Hepatocyte (in vitro differentiated cells): ENCODE measurements around the gene POMP. TPM values are rescaled to one million over a fixed set of nuclear protein-coding genes. Genes with fewer than 3 reads are reported as not detected.

Experiments
- DNase-seq: peaks from one replicate; pipeline ENCODE4 v3.0.0-alpha.2; 2016; ENCODE audit warnings: low spot score
- H2AFZ ChIP-seq: fragments of 200-600 bp; sonication (generic); 2 replicates; pipeline ENCODE4 v1.6.0; 2016; ENCODE audit warnings: antibody characterized with exemption, mild to moderate bottlenecking
- H3K27ac ChIP-seq: fragments of 200-600 bp; sonication (generic); 2 replicates; pipeline ENCODE4 v1.5.1; 2016; ENCODE audit warnings: mild to moderate bottlenecking
- H3K27me3 ChIP-seq: fragments of 200-600 bp; sonication (generic); 2 replicates; pipeline ENCODE4 v1.6.1; 2016
- H3K36me3 ChIP-seq: fragments of 200-600 bp; sonication (generic); replicated peaks from 2 replicates; pipeline ENCODE4 v1.5.1; 2016; ENCODE audit warnings: low read depth; ENCODE audit not compliant: insufficient read depth
- H3K4me1 ChIP-seq: fragments of 200-600 bp; sonication (generic); 2 replicates; pipeline ENCODE4 v1.5.1; 2016; ENCODE audit warnings: mild to moderate bottlenecking, moderate library complexity; ENCODE audit not compliant: insufficient read depth
- H3K4me2 ChIP-seq: fragments of 200-600 bp; sonication (generic); 2 replicates; pipeline ENCODE4 v1.6.0; 2016
- H3K4me3 ChIP-seq: fragments of 200-600 bp; sonication (generic); 2 replicates; pipeline ENCODE4 v1.5.1; 2016; ENCODE audit warnings: mild to moderate bottlenecking
- H3K79me2 ChIP-seq: fragments of 200-600 bp; sonication (generic); 2 replicates; pipeline ENCODE4 v1.6.0; 2017; ENCODE audit warnings: mild to moderate bottlenecking
- H3K9me2 ChIP-seq: fragments of 200-600 bp; sonication (generic); replicated peaks from 2 replicates; pipeline ENCODE4 v1.6.0; 2017; ENCODE audit warnings: mild to moderate bottlenecking; ENCODE audit not compliant: insufficient read depth
- H3K9me3 ChIP-seq: fragments of 200-600 bp; sonication (generic); 2 replicates; pipeline ENCODE4 v1.5.1; 2016; ENCODE audit warnings: low read depth, mild to moderate bottlenecking
- H4K20me1 ChIP-seq: fragments of 200-600 bp; sonication (generic); 2 replicates; pipeline ENCODE4 v1.6.0; 2016; ENCODE audit warnings: mild to moderate bottlenecking; ENCODE audit not compliant: insufficient read depth, poor library complexity, severe bottlenecking
- EZH2 ChIP-seq: fragments of 200-600 bp; sonication (generic); IDR thresholded peaks from 2 replicates; pipeline ENCODE4 v1.6.1; 2016; ENCODE audit warnings: antibody characterized with exemption, mild to moderate bottlenecking, borderline replicate concordance
- EZH2phosphoT487 ChIP-seq: fragments of 200-600 bp; sonication (generic); IDR thresholded peaks from one replicate; pipeline ENCODE4 v1.6.1; 2018; ENCODE audit warnings: antibody characterized with exemption, mild to moderate bottlenecking, low read depth, moderate library complexity; ENCODE audit not compliant: unreplicated experiment, severe bottlenecking
- WGBS: methylation state at CpG from one replicate; pipeline ENCODE4 v1.1.6; 2016; ENCODE audit warnings: low lambda C conversion rate; ENCODE audit errors: missing lambda C conversion rate; 5-methylcytosine and 5-hydroxymethylcytosine counted together
- polyA plus RNA-seq: library from polyadenylated mRNA; unstranded; fragments of >200 nt; fragmentation: Nextera tagmentation; extraction: Ambion mirVana; gene quantifications from 2 replicates; pipeline ENCODE4 v1.2.1, GENCODE V29; 2016
- total RNA-seq: library from RNA; depleted of rRNA; stranded (reverse); fragments of >200 nt; gene quantifications from 2 replicates; pipeline ENCODE4 v1.2.3, GENCODE V29; 2014
- TF ChIP-seq, protein P1 (sequence below): fragments of 200-600 bp; sonication (generic); IDR thresholded peaks from 2 replicates; pipeline ENCODE4 v1.5.1; 2016; ENCODE audit warnings: antibody characterized with exemption, mild to moderate bottlenecking; ENCODE audit not compliant: poor library complexity

The POMP gene
- total and polyA plus RNA-seq, 2 experiments from 2014 or later: 88.1 to 198 TPM

DNA sequence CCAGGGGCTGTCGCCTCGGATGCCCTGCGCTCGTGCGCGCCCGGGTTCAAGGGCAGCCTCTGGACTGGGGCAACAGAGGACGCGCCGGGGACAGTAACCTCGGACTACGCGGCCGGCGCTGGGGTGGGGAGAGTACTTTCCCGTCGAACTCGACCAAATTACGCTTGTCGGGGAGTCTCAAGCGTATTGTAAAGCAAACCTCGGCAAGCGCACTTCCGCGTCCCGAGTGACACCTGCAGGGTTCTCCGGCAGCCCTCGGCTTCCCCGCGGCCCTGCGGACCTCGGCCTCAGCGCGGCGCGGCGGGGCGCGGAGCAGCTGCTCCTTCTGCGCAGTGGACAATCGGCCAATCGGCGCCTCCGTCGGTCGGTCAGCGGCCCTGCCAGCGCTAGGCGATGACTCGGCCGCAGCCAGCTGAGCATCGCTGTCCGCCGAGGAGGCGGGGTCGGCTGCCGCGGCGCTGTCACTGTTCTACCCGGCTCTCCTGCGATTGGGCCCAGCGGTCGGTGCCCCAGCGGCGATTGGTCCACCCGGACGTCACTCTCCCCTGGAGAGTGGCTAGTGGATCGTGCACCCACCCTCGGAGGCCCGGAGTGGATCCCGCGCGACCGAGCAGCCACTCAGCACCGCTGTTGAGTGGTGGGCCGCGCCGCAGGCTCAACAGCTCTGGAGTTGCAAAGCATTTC, 59.8 kb downstream of the POMP start, which contains the start of gene SLC46A3:
Gene SLC46A3 (minus strand): TSS at position 428 of the 684 bp plus-strand sequence. CDS start 972 bp downstream, outside the sequence.
- H3K27ac ChIP-seq: peak within 1 kb of the TSS; percentile 74
- no peaks in the 10 kb centered on the region for H3K27me3 ChIP-seq
- no peaks in the 10 kb centered on the region for H4K20me1 ChIP-seq
- H3K36me3 ChIP-seq: no peaks in the 10 kb centered on the region
- peak within 1 kb of the TSS; percentile 89 for H3K4me2 ChIP-seq
- no peaks in the 10 kb centered on the region for H3K9me3 ChIP-seq
- no peaks in the 10 kb centered on the region for H3K9me2 ChIP-seq
- H2AFZ ChIP-seq: peak within 1 kb of the TSS; percentile 85
- WGBS: 1% methylated on average over 75 of the region's 78 CpGs
- peaks cover 3% of the 10 kb centered on the region for H3K79me2 ChIP-seq
- peak; percentile 95 for DNase-seq
- peaks cover 6% of the 10 kb centered on the region for H3K4me1 ChIP-seq
- TF ChIP-seq, protein P1, sequence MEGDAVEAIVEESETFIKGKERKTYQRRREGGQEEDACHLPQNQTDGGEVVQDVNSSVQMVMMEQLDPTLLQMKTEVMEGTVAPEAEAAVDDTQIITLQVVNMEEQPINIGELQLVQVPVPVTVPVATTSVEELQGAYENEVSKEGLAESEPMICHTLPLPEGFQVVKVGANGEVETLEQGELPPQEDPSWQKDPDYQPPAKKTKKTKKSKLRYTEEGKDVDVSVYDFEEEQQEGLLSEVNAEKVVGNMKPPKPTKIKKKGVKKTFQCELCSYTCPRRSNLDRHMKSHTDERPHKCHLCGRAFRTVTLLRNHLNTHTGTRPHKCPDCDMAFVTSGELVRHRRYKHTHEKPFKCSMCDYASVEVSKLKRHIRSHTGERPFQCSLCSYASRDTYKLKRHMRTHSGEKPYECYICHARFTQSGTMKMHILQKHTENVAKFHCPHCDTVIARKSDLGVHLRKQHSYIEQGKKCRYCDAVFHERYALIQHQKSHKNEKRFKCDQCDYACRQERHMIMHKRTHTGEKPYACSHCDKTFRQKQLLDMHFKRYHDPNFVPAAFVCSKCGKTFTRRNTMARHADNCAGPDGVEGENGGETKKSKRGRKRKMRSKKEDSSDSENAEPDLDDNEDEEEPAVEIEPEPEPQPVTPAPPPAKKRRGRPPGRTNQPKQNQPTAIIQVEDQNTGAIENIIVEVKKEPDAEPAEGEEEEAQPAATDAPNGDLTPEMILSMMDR: no peak
- no peak for TF ChIP-seq EZH2
- TF ChIP-seq EZH2phosphoT487: no peak
- peak within 1 kb of the TSS; percentile 49 for H3K4me3 ChIP-seq

DNA sequence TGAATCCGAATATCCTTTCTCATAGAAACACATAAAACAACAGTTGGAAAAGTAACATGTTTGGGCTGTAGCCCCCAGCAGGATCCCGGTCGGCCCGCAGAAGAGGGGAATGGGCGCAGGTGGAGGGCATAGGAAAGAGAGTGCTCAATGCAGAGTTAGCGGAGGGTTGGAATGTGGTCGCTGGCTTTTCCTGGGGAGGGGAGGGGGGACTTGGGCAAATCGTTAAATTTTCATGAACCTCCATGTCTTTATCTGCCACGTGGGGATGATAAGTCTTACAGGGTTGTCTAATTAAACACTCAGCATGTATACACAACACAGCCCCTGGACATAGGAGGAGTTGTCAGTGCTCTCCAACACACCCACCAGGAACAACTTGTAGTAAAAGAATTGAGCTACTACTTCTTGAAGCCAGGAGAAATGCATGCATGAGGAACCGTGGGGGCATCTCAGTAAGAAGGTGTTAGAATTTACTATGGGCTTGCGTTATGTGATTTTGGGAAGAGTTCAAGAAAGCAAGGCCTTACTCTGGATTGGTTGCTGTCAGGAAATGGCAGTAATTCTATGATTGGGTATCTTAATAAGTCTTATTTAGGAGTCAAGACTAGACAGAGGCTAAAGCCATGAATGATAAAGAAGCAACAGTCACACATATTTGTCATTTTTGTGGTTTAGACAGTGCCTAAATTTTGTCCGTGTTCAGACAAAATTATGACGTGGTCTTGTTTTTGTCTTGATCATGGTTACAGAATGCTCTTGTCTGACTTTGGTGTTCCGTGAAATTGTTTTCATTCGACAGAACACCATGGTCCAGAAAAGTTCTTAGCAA, 60.5 kb downstream of the POMP start:
- no peaks in the 10 kb centered on the region for H3K27me3 ChIP-seq
- H3K9me2 ChIP-seq: no peaks in the 10 kb centered on the region
- no peaks in the 10 kb centered on the region for H3K9me3 ChIP-seq
- H3K27ac ChIP-seq: peak overlapping the region; percentile 60
- no peak for DNase-seq
- peak overlapping the region; percentile 15 for H3K4me3 ChIP-seq
- no peak for TF ChIP-seq EZH2
- no peak for TF ChIP-seq EZH2phosphoT487
- TF ChIP-seq, protein P1: no peak
- peaks cover 7% of the 10 kb centered on the region for H3K4me1 ChIP-seq
- peaks cover 3% of the 10 kb centered on the region for H3K79me2 ChIP-seq
- no peaks in the 10 kb centered on the region for H4K20me1 ChIP-seq
- peak overlapping the region; percentile 85 for H2AFZ ChIP-seq
- 33% methylated on average over 15 of the region's 15 CpGs for WGBS
- no peaks in the 10 kb centered on the region for H3K36me3 ChIP-seq
- peak overlapping the region; percentile 89 for H3K4me2 ChIP-seq

DNA sequence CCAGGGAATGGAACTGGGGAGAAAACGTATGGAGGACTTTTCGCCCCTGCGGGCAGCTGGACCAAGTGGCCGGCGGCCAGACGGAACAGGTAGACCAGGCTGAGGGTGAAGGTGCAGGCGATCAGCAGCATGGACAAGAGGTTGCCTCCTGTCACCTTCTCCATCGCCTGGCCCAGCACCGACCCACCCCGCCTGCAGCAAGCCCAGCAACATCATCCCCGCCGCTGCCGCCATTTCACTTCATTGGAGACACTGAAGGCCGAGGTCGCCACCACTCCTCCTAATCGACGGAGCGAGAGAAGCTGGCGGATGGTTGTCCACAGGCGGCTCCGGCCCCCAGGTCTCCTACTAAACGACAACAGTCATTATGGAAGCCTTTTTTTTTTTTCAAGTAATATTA, 64.9 kb downstream of the POMP start:
- Histone ChIP-seq H3K4me1 (peaks cover 6% of the 10 kb centered on the region), H3K4me2 (no peak overlapping the region), H3K79me2 (no peaks in the 10 kb centered on the region), H3K27ac (no peak overlapping the region), H3K9me3 (no peaks in the 10 kb centered on the region), H4K20me1 (no peaks in the 10 kb centered on the region), H3K27me3 (no peaks in the 10 kb centered on the region), H3K36me3 (no peaks in the 10 kb centered on the region), H3K4me3 (no peak overlapping the region), H3K9me2 (no peaks in the 10 kb centered on the region), H2AFZ (no peak overlapping the region)
- DNase-seq: no peak
- TF ChIP-seq, protein P1: no peak
- TF ChIP-seq EZH2 (no peak), EZH2phosphoT487 (no peak)
- 98% methylated on average over 22 of the region's 22 CpGs for WGBS
